CD4-positive, CD25-positive, alpha-beta regulatory T cell (primary cell): ENCODE results near the gene ATP2C2. TPM values are rescaled to one million over a fixed set of nuclear protein-coding genes. Genes with fewer than 3 reads are reported as not detected.

Experiments used
- ATAC-seq, 2 donors: fragments of 150-1000 bp; cut with Tn5 transposase; one replicate each; pipeline ENCODE4 v1.10.0; 2021; ENCODE audit warnings: low read depth in 2 of 2, moderate number of reproducible peaks in 2 of 2, moderate library complexity in 1 of 2
- DNase-seq, 3 donors: peaks; one replicate each; pipeline versions ENCODE4 v3.0.0 to v3.0.0-alpha.2; 2012 to 2022; ENCODE audit warnings: mixed read lengths in 1 of 3
- H3K27ac ChIP-seq: one replicate; pipeline ENCODE4 v1.7.0; 2013; ENCODE audit warnings: mild to moderate bottlenecking, low read length; ENCODE audit not compliant: insufficient read depth, poor library complexity, severe bottlenecking
- H3K27me3 ChIP-seq: one replicate; pipeline ENCODE4 v1.7.0; 2013; ENCODE audit warnings: low read length; ENCODE audit not compliant: control insufficient read depth, insufficient read depth
- H3K36me3 ChIP-seq: one replicate; pipeline ENCODE4 v1.7.0; 2013; ENCODE audit warnings: mild to moderate bottlenecking, low read length, moderate library complexity; ENCODE audit not compliant: control insufficient read depth, insufficient read depth
- H3K4me1 ChIP-seq: 2 replicates; pipeline ENCODE4 v1.7.0; 2013; ENCODE audit warnings: mild to moderate bottlenecking, low read length; ENCODE audit not compliant: insufficient read depth, control insufficient read depth, poor library complexity, severe bottlenecking
- H3K4me3 ChIP-seq: one replicate; pipeline ENCODE4 v1.7.0; 2013; ENCODE audit warnings: low read depth, mild to moderate bottlenecking, low read length, moderate library complexity
- H3K9me3 ChIP-seq, 2 experiments: 1 replicate in 1 of 2; 2 replicates in 1 of 2; pipeline ENCODE4 v1.7.0; 2013; ENCODE audit warnings: low read length in 2 of 2, mild to moderate bottlenecking in 1 of 2, moderate library complexity in 1 of 2; ENCODE audit not compliant: control insufficient read depth in 2 of 2
- H3K27ac Mint-ChIP-seq, 3 donors: one replicate each; pipeline ENCODE4 v1.8.0; 2020 to 2022; ENCODE audit warnings: mild to moderate bottlenecking in 3 of 3, mixed read lengths in 3 of 3, moderate library complexity in 2 of 3
- H3K27me3 Mint-ChIP-seq: one replicate; pipeline ENCODE4 v1.8.0; 2022; ENCODE audit warnings: mild to moderate bottlenecking, mixed read lengths
- H3K36me3 Mint-ChIP-seq: one replicate; pipeline ENCODE4 v1.8.0; 2020; ENCODE audit warnings: mixed read lengths
- H3K4me1 Mint-ChIP-seq, 4 donors: one replicate each; pipeline ENCODE4 v1.8.0; 2020 to 2022; ENCODE audit warnings: mixed read lengths in 4 of 4, mild to moderate bottlenecking in 1 of 4
- H3K4me3 Mint-ChIP-seq, 4 donors: one replicate each; pipeline ENCODE4 v1.8.0; 2020 to 2022; ENCODE audit warnings: mild to moderate bottlenecking in 4 of 4, mixed read lengths in 4 of 4, moderate library complexity in 3 of 4
- H3K9me3 Mint-ChIP-seq, 7 donors: one replicate each; pipeline ENCODE4 v1.8.0; 2020 to 2022; ENCODE audit warnings: mixed read lengths in 7 of 7, mild to moderate bottlenecking in 3 of 7, moderate library complexity in 2 of 7
- polyA plus RNA-seq, 4 donors: library from polyadenylated mRNA; unstranded; fragments of 300-500 nt; fragmentation: Illumina TruSeq; gene quantifications; one replicate each; pipeline ENCODE4 v1.2.3, GENCODE V29; 2021
- total RNA-seq: library from RNA; stranded (reverse); gene quantifications from one replicate; pipeline ENCODE4 v1.2.3, GENCODE V29; 2022

Gene ATP2C2
- total and polyA plus RNA-seq, 5 donors from 2014 or later = 0.10 TPM; not detected in 4

DNA sequence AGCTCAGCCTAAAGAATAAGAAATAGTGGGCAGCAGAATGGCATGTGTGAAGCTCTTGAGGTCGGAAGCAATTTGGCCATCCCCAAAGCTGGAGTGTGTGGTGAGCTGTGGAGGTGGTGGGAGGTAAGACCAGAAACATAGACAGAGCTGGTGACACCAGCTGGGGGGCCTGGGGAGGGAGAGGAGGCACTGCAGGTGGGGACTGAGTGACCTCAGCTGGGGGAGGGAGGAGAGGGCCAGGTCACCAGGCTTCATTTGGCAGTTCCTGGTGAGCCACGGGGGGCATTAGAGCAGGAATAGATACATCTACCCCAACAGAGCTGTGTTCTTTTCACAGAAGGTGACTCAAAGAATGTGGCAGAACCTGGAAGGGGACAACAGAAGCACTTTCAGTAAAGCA is 41.8 kb upstream of the ATP2C2 start:
- DNase-seq = no peak
- no peak overlapping the region for H3K4me3 Mint-ChIP-seq
- ATAC-seq = no peak
- no peak overlapping the region for H3K27ac Mint-ChIP-seq
- H3K36me3 ChIP-seq = no peaks in the 10 kb centered on the region
- no peaks in the 10 kb centered on the region for H3K27me3 ChIP-seq
- no peaks in the 10 kb centered on the region for H3K9me3 ChIP-seq
- no peaks in the 10 kb centered on the region for H3K9me3 Mint-ChIP-seq
- H3K27me3 Mint-ChIP-seq = no peaks in the 10 kb centered on the region
- no peaks in the 10 kb centered on the region for H3K4me1 ChIP-seq
- no peak overlapping the region for H3K4me3 ChIP-seq
- no peak overlapping the region for H3K27ac ChIP-seq
- no peaks in the 10 kb centered on the region for H3K36me3 Mint-ChIP-seq
- no peaks in the 10 kb centered on the region for H3K4me1 Mint-ChIP-seq

DNA sequence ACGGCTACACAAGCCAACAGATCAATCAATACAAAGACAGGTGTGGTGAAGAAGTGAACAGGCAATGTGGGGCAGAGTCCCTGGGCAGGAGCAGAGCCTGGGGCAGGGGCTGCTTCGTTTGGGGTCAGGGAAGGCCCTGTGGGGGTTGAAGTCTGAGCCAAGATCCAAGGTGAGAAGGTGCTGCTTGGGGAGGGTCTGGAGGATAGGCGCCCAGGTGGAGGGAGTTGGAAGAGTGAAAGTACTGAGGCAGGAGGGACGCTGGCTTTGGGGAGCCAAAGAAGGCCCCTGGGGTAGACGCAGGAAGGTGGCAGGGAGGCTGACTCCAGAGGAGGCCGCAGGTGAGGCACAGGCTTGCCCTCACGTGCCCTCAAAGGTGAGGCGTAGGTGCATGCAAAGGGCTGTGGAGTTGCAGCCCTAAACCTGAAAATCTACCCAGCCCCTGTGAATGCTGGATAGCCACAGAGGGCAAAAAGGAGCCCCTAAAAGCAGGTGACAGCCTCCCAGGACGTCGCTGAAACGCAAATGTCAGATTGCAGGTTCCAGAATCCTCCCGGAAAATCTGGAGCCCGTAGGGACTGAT is 40.3 kb upstream of the ATP2C2 start:
- Mint-ChIP-seq H3K4me3 (no peak overlapping the region), H3K9me3 (no peaks in the 10 kb centered on the region), H3K4me1 (no peaks in the 10 kb centered on the region), H3K27ac (no peak overlapping the region), H3K36me3 (no peaks in the 10 kb centered on the region), H3K27me3 (no peaks in the 10 kb centered on the region)
- ATAC-seq = no peak
- Histone ChIP-seq H3K9me3 (no peaks in the 10 kb centered on the region), H3K36me3 (no peaks in the 10 kb centered on the region), H3K4me1 (no peaks in the 10 kb centered on the region), H3K4me3 (no peak overlapping the region), H3K27ac (no peak overlapping the region), H3K27me3 (no peaks in the 10 kb centered on the region)
- no peak for DNase-seq

DNA sequence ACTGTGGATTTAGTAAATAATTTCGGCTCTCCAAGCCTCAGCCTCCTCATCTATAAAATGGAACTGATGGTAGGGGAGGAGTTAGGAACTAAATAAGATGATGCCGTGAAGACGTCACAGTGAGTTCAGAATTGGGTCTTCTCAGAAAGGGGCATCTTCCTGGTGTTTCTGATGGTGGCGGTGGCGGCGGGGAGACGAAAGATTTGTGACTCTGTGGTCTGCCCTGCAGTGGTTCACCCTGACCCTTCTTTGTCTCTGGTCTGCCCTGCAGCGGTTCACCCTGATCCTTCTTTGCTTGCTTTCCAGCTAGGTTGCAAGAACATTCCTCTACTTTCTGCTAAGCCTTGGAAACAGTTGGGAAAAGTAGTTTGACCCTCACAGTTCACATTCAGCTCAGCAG is 39.3 kb upstream of the ATP2C2 start:
- H3K27ac Mint-ChIP-seq = no peak overlapping the region
- Histone ChIP-seq H3K9me3 (no peaks in the 10 kb centered on the region), H3K27me3 (no peaks in the 10 kb centered on the region), H3K36me3 (no peaks in the 10 kb centered on the region), H3K4me3 (no peak overlapping the region), H3K27ac (no peak overlapping the region), H3K4me1 (no peaks in the 10 kb centered on the region)
- H3K4me1 Mint-ChIP-seq = no peaks in the 10 kb centered on the region
- no peaks in the 10 kb centered on the region for H3K27me3 Mint-ChIP-seq
- no peaks in the 10 kb centered on the region for H3K36me3 Mint-ChIP-seq
- DNase-seq (no peak), ATAC-seq (no peak)
- H3K4me3 Mint-ChIP-seq = no peak overlapping the region
- H3K9me3 Mint-ChIP-seq = no peaks in the 10 kb centered on the region

DNA sequence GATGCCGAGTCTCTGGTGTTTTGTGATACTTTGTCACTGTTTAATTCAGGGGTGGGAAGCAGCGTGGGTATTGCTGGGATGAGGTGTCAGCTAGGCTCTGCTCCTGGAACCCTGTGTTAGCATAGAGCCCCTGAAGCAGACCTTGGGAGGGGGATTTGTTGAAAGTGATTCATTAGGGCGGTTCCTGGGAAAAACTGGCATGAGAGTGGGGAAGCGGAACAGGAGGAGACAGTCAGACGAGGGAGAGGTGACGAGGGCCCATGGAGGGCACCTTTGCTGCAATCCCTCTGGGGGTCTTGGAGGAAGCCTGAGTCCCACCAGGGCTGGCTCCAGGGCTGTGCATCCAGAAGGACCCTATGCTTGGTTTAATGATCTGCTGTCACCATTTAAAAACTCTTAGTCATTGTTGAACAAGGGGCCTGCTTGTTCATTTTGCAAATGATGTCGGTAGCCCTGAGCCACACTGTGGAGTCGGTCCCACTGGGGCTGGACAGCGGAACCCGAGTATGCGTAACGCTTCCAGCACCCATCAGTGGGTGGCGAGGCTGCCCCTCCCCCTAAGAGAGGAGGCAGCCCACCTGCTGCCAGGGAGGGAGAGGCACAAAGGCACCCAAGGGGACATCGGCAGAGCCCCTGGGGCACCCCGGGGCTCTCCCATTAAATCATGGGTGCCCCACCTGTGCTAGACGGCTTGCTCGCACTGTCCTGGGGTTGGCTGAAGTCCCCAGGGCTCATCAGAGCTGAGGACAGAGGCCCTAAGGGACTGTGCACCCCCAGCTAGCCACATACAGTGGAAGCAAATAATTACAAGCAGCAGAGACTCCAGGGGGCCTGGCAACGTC is 38.3 kb upstream of the ATP2C2 start:
- Mint-ChIP-seq H3K27ac (no peak overlapping the region), H3K9me3 (peaks cover 0 to 3% (median 0%) of the 10 kb centered on the region in 7 donors), H3K36me3 (no peaks in the 10 kb centered on the region), H3K4me1 (no peaks in the 10 kb centered on the region), H3K4me3 (no peak overlapping the region), H3K27me3 (no peaks in the 10 kb centered on the region)
- no peaks in the 10 kb centered on the region for H3K4me1 ChIP-seq
- ATAC-seq = no peak
- H3K27ac ChIP-seq = no peak overlapping the region
- no peak overlapping the region for H3K4me3 ChIP-seq
- no peak for DNase-seq
- peaks cover 0 to under 1% of the 10 kb centered on the region in 2 experiments for H3K9me3 ChIP-seq
- no peaks in the 10 kb centered on the region for H3K36me3 ChIP-seq
- H3K27me3 ChIP-seq = no peaks in the 10 kb centered on the region

DNA sequence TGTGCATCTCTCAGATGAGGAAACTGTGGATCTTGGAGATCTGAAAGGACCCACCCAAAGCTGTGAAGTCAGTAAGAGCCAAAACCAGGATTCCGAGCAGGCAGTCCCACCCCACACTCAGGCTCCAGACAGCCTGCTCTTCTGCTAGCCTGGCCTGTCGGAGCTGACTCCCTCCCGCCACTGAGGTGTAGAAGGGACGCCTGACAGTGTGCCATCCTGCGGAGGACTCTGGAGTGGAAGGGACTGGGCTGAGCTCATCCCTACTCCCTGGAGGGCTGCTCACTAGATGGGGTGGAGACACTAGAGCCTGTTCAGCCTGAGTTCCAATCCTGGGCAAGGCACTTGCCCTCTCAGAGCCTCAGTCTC is 37.7 kb upstream of the ATP2C2 start:
- no peak for ATAC-seq
- Mint-ChIP-seq H3K36me3 (no peaks in the 10 kb centered on the region), H3K4me3 (no peak overlapping the region), H3K4me1 (no peaks in the 10 kb centered on the region), H3K27ac (no peak overlapping the region), H3K9me3 (peaks cover 0 to 9% (median 2%) of the 10 kb centered on the region in 7 donors), H3K27me3 (no peaks in the 10 kb centered on the region)
- DNase-seq = no peak
- Histone ChIP-seq H3K27me3 (no peaks in the 10 kb centered on the region), H3K9me3 (peaks cover 0 to 2% of the 10 kb centered on the region in 2 experiments), H3K36me3 (no peaks in the 10 kb centered on the region), H3K4me1 (no peaks in the 10 kb centered on the region), H3K27ac (no peak overlapping the region), H3K4me3 (no peak overlapping the region)

DNA sequence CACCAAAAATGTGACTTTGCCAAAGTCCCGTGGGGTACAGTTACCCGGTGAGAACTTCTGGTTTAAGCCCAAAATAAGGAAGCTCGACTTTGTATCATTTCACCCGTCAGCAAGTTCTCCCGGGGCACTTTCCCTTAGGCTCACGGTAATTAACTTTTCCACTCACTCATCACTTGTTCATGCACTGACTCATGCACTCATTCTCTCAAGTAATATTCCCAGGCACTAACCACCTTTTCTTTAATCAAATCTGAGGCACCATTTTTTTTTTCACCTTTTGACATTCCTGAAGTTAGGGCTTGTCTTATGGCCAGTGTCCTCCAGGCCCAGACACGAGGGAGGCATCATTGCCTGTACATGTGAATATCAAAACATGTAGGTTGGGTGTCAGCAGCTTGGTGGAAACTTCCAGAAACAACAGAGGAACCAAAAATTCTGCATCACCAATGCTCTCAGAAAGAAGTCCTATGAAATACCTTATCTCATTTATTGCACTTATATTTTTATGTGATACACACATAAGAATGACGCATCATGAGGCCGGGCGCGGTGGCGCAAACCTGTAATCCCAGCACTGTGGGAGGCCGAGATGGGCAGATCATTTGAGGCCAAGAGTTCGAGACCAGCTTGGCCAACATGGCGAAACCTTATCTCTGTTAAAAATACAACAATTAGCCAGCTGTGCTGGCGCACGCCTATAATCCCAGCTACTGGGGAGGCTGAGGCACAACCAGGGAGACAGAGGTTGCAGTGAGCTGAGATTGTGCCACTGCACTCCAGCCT is 36.1 kb upstream of the ATP2C2 start:
- no peaks in the 10 kb centered on the region for H3K27me3 Mint-ChIP-seq
- peaks cover 0 to 17% (median 4%) of the 10 kb centered on the region in 7 donors for H3K9me3 Mint-ChIP-seq
- Histone ChIP-seq H3K27ac (no peak overlapping the region), H3K4me1 (no peaks in the 10 kb centered on the region), H3K36me3 (no peaks in the 10 kb centered on the region), H3K27me3 (no peaks in the 10 kb centered on the region), H3K9me3 (peaks cover 0 to 2% of the 10 kb centered on the region in 2 experiments), H3K4me3 (no peak overlapping the region)
- H3K36me3 Mint-ChIP-seq = no peaks in the 10 kb centered on the region
- no peak overlapping the region for H3K4me3 Mint-ChIP-seq
- H3K4me1 Mint-ChIP-seq = no peaks in the 10 kb centered on the region
- no peak for DNase-seq
- H3K27ac Mint-ChIP-seq = no peak overlapping the region
- ATAC-seq = no peak

DNA sequence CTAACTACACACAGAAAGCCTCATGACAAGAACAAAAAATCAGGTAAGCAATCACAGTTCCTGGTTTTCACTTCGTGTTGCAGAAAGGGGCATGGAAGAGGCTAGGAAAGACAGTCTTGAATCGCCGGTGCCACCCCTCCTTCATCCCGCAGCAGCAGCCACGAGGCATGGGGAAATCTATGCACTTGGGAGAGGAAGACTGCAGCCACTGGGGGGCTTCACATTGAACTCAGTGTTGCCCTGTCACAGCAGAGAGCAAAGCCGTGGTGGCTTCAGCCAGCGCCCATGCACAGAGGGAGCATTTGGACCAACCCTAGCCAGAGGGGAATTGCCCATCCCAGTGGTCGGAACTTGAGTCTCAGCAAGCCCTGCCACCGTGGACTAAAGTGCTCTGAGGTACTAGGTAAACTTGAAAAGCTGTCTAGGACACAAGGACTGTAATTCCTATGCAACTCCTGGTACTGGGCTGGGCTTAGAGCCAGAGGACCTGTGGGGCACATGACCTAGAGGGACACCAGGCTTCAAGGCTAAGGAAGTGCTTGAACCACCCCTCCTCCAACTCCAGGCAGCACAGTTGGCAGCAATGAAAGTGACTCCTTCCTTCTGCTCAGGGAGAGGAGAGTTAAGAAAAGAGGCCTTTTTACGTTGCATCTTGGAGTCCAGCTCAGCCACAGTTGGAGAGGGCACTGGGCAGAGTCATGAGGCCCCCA is 35.2 kb upstream of the ATP2C2 start:
- no peak overlapping the region for H3K4me3 ChIP-seq
- ATAC-seq (no peak), DNase-seq (no peak)
- H3K27ac Mint-ChIP-seq = no peak overlapping the region
- H3K4me1 Mint-ChIP-seq = no peaks in the 10 kb centered on the region
- no peak overlapping the region for H3K4me3 Mint-ChIP-seq
- H3K27me3 Mint-ChIP-seq = no peaks in the 10 kb centered on the region
- no peaks in the 10 kb centered on the region for H3K4me1 ChIP-seq
- no peaks in the 10 kb centered on the region for H3K27me3 ChIP-seq
- H3K27ac ChIP-seq = no peak overlapping the region
- no peaks in the 10 kb centered on the region for H3K36me3 ChIP-seq
- H3K36me3 Mint-ChIP-seq = peaks cover 3% of the 10 kb centered on the region
- H3K9me3 ChIP-seq = peaks cover 0 to 2% of the 10 kb centered on the region in 2 experiments
- H3K9me3 Mint-ChIP-seq = peaks cover 0 to 21% (median 4%) of the 10 kb centered on the region in 7 donors
